GM10266 (cell line): Measurements from ENCODE around the gene SH3D19.
"Not testable (repeated sequence)": the region's sequence is repeated elsewhere in the genome, so short reads cannot be mapped to it uniquely, and the experiment has no call there.

Experiments
- DNase-seq: peaks from one replicate; pipeline ENCODE4 v3.0.0; 2012; ENCODE audit errors: extremely low spot score
- CTCF ChIP-seq: IDR thresholded peaks from 2 replicates; pipeline ENCODE4 v1.5.1; 2012; ENCODE audit warnings: mild to moderate bottlenecking, low read depth; ENCODE audit not compliant: control insufficient read depth, insufficient read depth; ENCODE audit errors: missing control alignments

Gene SH3D19

GRCh38 chr4:151331276-151332042, 6.1 kb upstream of the SH3D19 start:
- no peak for DNase-seq
- TF ChIP-seq CTCF: no peak

GRCh38 chr4:151329217-151330007, 4.0 kb upstream of the SH3D19 start:
- DNase-seq: no peak
- no peak for TF ChIP-seq CTCF

GRCh38 chr4:151325949-151326246, 493 bp upstream of the SH3D19 start:
- DNase-seq: no peak
- TF ChIP-seq CTCF: no peak

GRCh38 chr4:151324752-151325110, 674 bp downstream of the SH3D19 start:
- no peak for DNase-seq
- TF ChIP-seq CTCF: no peak

- no peak for TF ChIP-seq CTCF
- no peak for DNase-seq
These were observed 1.2 kb downstream of the SH3D19 start for GRCh38 chr4:151324124-151324751.

GRCh38 chr4:151323667-151324066, 1.7 kb downstream of the SH3D19 start:
- TF ChIP-seq CTCF: no peak
- DNase-seq: no peak

- DNase-seq: no peak
- TF ChIP-seq CTCF: no peak
These were observed 2.8 kb downstream of the SH3D19 start for GRCh38 chr4:151322570-151322969.

- DNase-seq: not testable (repeated sequence)
These were observed 3.2 kb downstream of the SH3D19 start for GRCh38 chr4:151322161-151322560.
